GM19351 (cell line): Measurements from ENCODE around the gene SDK2.

Source experiments
- ATAC-seq: cut with Tn5 transposase; IDR thresholded peaks from one replicate; pipeline ENCODE4 v1.9.1; 2021; ENCODE audit warnings: mild to moderate bottlenecking, moderate library complexity; ENCODE audit not compliant: unreplicated experiment

Gene SDK2

GRCh38 chr17:73635101-73635817, 9.0 kb downstream of the SDK2 start:
- no peak for ATAC-seq

GRCh38 chr17:73634629-73635028, 9.6 kb downstream of the SDK2 start:
- no peak for ATAC-seq

- no peak for ATAC-seq
Observed at GRCh38 chr17:73633736-73634135, 10.5 kb downstream of the SDK2 start.

- ATAC-seq, result no peak
Observed at GRCh38 chr17:73632513-73632912, 11.7 kb downstream of the SDK2 start.

GRCh38 chr17:73630965-73631595, 13.2 kb downstream of the SDK2 start:
- no peak for ATAC-seq

- ATAC-seq, result no peak
Observed at GRCh38 chr17:73630531-73630930, 13.7 kb downstream of the SDK2 start.

- ATAC-seq, result no peak
Observed at GRCh38 chr17:73628642-73629552, 15.3 kb downstream of the SDK2 start.

- ATAC-seq, result no peak
Observed at GRCh38 chr17:73625991-73626673, 18.1 kb downstream of the SDK2 start.

GRCh38 chr17:73625006-73625405, 19.2 kb downstream of the SDK2 start:
- no peak for ATAC-seq

- ATAC-seq, result no peak
Observed at GRCh38 chr17:73624496-73624988, 19.7 kb downstream of the SDK2 start.

- ATAC-seq, result no peak
Observed at GRCh38 chr17:73623818-73624217, 20.4 kb downstream of the SDK2 start.

- no peak for ATAC-seq
Observed at GRCh38 chr17:73623247-73623646, 21.0 kb downstream of the SDK2 start.

- ATAC-seq, result no peak
Observed at GRCh38 chr17:73622381-73622780, 21.9 kb downstream of the SDK2 start.

- ATAC-seq, result no peak
Observed at GRCh38 chr17:73621685-73622084, 22.6 kb downstream of the SDK2 start.

- no peak for ATAC-seq
Observed at GRCh38 chr17:73620414-73620813, 23.8 kb downstream of the SDK2 start.

GRCh38 chr17:73617501-73617900, 26.7 kb downstream of the SDK2 start:
- ATAC-seq, result no peak

- no peak for ATAC-seq
Observed at GRCh38 chr17:73616873-73617404, 27.3 kb downstream of the SDK2 start.

GRCh38 chr17:73616120-73616872, 27.9 kb downstream of the SDK2 start:
- ATAC-seq, result no peak

- ATAC-seq, result no peak
Observed at GRCh38 chr17:73614256-73614655, 30.0 kb downstream of the SDK2 start.
